Glutamatergic neuron (in vitro differentiated cells): ENCODE results near the gene TMCC2. TPM values are rescaled to one million over a fixed set of nuclear protein-coding genes. Genes with fewer than 3 reads are reported as not detected.

ENCODE experiments used
- DNase-seq: peaks from one replicate; pipeline ENCODE4 v3.0.0; 2022
- H3K27ac Mint-ChIP-seq: one replicate; pipeline ENCODE4 v1.8.0; 2020; ENCODE audit warnings: mild to moderate bottlenecking, mixed read lengths, inconsistent platforms; ENCODE audit not compliant: unreplicated experiment
- H3K27me3 Mint-ChIP-seq: one replicate; pipeline ENCODE4 v1.8.0; 2020; ENCODE audit warnings: mild to moderate bottlenecking, moderate library complexity, mixed read lengths, inconsistent platforms; ENCODE audit not compliant: unreplicated experiment
- H3K36me3 Mint-ChIP-seq: one replicate; pipeline ENCODE4 v1.8.0; 2020; ENCODE audit warnings: mild to moderate bottlenecking, mixed read lengths, inconsistent platforms; ENCODE audit not compliant: unreplicated experiment
- H3K4me1 Mint-ChIP-seq: one replicate; pipeline ENCODE4 v1.8.0; 2020; ENCODE audit warnings: mild to moderate bottlenecking, low read depth, mixed read lengths, inconsistent platforms; ENCODE audit not compliant: unreplicated experiment
- H3K4me3 Mint-ChIP-seq: one replicate; pipeline ENCODE4 v1.8.0; 2020; ENCODE audit warnings: mild to moderate bottlenecking, mixed read lengths, inconsistent platforms; ENCODE audit not compliant: unreplicated experiment
- H3K9me3 Mint-ChIP-seq: one replicate; pipeline ENCODE4 v1.8.0; 2020; ENCODE audit warnings: mild to moderate bottlenecking, moderate library complexity, mixed read lengths, inconsistent platforms; ENCODE audit not compliant: unreplicated experiment
- total RNA-seq: library from RNA; stranded (reverse); fragmentation: NEBNext Ultra II Directional; extraction: Animal tissue kit (Norgen Biotek cat#: 25700); gene quantifications from one replicate; pipeline ENCODE4 v1.2.1, GENCODE V29; 2021; ENCODE audit not compliant: unreplicated experiment
- TF ChIP-seq, protein P1 (sequence below): fragments of 200-600 bp; sonication (generic); IDR thresholded peaks from one replicate; pipeline ENCODE4 v1.5.0; 2021; ENCODE audit not compliant: partially characterized antibody, unreplicated experiment

The TMCC2 gene
- total RNA-seq, 1 donor from 2014 or later, result 80.1 TPM

DNA sequence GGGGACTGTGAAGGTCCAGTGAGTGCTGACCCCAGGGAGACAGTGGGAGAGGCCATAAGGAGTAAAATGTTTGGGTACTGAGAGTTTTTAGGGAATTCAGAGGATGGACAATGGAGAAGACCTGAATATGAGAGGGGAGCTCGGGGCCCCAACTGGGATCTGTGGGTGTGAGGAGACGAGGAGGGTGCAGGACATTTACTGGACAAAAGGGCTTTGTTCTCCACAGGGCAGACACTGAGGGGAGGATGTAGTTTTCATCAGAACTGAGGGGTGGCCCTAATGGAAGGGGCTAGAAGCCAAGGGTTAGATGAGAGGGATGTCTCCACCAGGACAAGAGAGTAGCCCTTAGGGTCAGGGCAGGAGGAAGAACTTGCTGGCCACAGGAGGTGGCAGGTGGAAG, 30.0 kb downstream of the TMCC2 start:
- H3K36me3 Mint-ChIP-seq, result no peaks in the 10 kb centered on the region
- TF ChIP-seq, protein P1, sequence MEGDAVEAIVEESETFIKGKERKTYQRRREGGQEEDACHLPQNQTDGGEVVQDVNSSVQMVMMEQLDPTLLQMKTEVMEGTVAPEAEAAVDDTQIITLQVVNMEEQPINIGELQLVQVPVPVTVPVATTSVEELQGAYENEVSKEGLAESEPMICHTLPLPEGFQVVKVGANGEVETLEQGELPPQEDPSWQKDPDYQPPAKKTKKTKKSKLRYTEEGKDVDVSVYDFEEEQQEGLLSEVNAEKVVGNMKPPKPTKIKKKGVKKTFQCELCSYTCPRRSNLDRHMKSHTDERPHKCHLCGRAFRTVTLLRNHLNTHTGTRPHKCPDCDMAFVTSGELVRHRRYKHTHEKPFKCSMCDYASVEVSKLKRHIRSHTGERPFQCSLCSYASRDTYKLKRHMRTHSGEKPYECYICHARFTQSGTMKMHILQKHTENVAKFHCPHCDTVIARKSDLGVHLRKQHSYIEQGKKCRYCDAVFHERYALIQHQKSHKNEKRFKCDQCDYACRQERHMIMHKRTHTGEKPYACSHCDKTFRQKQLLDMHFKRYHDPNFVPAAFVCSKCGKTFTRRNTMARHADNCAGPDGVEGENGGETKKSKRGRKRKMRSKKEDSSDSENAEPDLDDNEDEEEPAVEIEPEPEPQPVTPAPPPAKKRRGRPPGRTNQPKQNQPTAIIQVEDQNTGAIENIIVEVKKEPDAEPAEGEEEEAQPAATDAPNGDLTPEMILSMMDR, result no peak
- peaks cover 24% of the 10 kb centered on the region for H3K27me3 Mint-ChIP-seq
- peak overlapping the region; percentile 74 for H3K4me3 Mint-ChIP-seq
- H3K27ac Mint-ChIP-seq, result peak overlapping the region; percentile 91
- H3K4me1 Mint-ChIP-seq, result peaks cover 61% of the 10 kb centered on the region
- peaks cover 21% of the 10 kb centered on the region for H3K9me3 Mint-ChIP-seq
- no peak for DNase-seq

DNA sequence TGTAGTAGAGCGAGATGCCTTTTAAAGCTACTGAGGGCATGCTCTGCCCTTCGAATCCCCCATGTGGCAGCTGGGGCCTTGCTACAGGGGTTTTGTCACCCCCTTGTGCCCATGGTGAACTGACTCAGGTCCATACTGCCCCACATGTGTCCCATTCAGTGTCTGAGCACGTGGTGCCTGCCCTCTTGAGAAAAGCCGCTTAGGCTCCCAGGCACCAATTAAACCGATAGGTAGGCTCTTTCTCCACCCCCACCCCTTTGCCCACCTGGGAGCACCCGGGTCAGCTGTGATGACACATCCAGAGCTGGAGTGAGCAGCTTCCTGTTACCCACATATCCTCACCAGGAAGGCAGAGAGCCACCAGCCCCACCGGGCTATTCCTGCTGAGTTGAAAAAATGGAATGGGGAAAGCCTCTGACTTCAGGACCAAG, 30.5 kb downstream of the TMCC2 start:
- no peak for DNase-seq
- Mint-ChIP-seq H3K27me3 (peaks cover 24% of the 10 kb centered on the region), H3K4me1 (peaks cover 59% of the 10 kb centered on the region), H3K4me3 (peak overlapping the region; percentile 74), H3K9me3 (peaks cover 21% of the 10 kb centered on the region), H3K36me3 (no peaks in the 10 kb centered on the region), H3K27ac (peak overlapping the region; percentile 91)
- TF ChIP-seq, protein P1, result no peak

DNA sequence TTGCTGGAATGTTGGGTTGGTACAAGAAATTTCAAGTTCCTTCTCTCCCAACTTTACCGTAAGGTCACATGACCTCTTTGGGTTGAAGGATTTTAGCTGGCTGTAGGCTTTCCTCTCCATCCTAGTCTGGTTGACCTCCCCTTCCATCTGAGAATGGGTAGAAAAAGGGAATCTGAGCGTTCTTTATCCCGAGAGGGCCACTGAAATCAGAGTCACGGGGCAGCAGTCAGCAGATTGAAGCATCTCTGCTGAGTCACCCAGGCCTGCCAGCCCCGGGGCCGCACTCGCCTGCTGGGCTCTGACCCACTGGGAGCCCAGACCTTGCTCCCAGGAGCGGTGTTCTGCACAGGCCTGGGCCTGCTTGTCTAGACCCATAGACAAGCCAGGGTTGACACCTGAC, 31.0 kb downstream of the TMCC2 start:
- H3K27ac Mint-ChIP-seq, result peak overlapping the region; percentile 87
- TF ChIP-seq, protein P1, result no peak
- H3K4me1 Mint-ChIP-seq, result peaks cover 59% of the 10 kb centered on the region
- H3K27me3 Mint-ChIP-seq, result peaks cover 24% of the 10 kb centered on the region
- DNase-seq, result peak; percentile 55
- H3K9me3 Mint-ChIP-seq, result peaks cover 21% of the 10 kb centered on the region
- H3K36me3 Mint-ChIP-seq, result no peaks in the 10 kb centered on the region
- H3K4me3 Mint-ChIP-seq, result peak overlapping the region; percentile 55

DNA sequence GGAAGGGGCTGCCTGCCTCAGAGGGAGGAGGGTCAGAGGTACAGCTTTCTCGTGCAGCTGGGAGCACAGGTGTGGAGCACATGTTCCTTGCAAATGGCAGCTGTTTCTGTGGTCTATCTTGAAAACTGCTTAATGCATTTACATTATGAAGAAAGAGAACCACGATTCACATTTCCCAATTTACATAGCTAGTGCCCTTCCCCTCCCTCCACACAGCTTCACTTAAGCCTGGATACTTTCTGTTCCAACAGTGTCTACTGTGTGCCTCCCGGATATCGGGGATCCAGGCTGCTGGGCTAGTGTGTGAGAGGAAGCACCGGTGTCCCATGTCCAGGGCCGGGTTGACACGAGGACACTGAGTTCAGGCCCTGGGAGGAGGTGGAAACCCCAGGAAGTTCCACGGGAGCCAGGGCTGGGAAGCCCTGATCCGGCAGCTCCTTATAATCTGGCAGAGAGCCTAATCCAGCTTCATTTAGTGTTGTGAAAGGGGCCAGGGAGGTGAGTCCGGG, 31.6 kb downstream of the TMCC2 start:
- Mint-ChIP-seq H3K4me1 (peaks cover 59% of the 10 kb centered on the region), H3K27ac (peak overlapping the region; percentile 87), H3K36me3 (no peaks in the 10 kb centered on the region), H3K27me3 (peaks cover 24% of the 10 kb centered on the region), H3K4me3 (peak overlapping the region; percentile 52), H3K9me3 (peaks cover 21% of the 10 kb centered on the region)
- no peak for DNase-seq
- TF ChIP-seq, protein P1, result no peak

DNA sequence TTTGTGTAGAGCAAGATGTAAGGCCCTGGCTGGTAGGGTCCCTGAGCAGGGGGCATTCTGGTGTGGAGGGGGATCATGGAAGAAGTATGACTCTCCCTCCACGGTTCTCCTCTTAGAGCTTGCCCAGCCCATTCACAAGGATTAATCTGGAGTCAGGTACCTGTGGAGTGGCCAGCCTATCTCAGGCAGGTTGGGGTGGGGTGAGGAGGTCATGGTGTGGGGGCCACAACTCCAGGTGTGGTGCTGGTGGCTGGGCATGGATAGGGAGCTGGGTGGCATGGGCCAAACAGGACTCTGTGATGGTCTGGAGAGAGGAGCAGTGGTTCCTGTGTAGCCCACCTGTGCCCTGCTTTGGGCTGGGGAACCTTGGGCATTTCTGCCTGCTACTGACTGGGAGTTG, 32.3 kb downstream of the TMCC2 start:
- TF ChIP-seq, protein P1, result no peak
- no peak for DNase-seq
- peaks cover 60% of the 10 kb centered on the region for H3K4me1 Mint-ChIP-seq
- peaks cover 23% of the 10 kb centered on the region for H3K9me3 Mint-ChIP-seq
- peak overlapping the region; percentile 87 for H3K27ac Mint-ChIP-seq
- H3K36me3 Mint-ChIP-seq, result no peaks in the 10 kb centered on the region
- peak overlapping the region; percentile 15 for H3K4me3 Mint-ChIP-seq
- peaks cover 24% of the 10 kb centered on the region for H3K27me3 Mint-ChIP-seq
